Glutamatergic neuron (in vitro differentiated cells): ENCODE data around the gene ARL15. TPM values are rescaled to one million over a fixed set of nuclear protein-coding genes. Genes with fewer than 3 reads are reported as not detected.
A peak's percentile ranks its signal among the peaks of the same experiment; 100 is the strongest.

Experiments
- DNase-seq: peaks from one replicate; pipeline ENCODE4 v3.0.0; 2022
- H3K27ac Mint-ChIP-seq: one replicate; pipeline ENCODE4 v1.8.0; 2020; ENCODE audit warnings: mild to moderate bottlenecking, mixed read lengths, inconsistent platforms; ENCODE audit not compliant: unreplicated experiment
- H3K27me3 Mint-ChIP-seq: one replicate; pipeline ENCODE4 v1.8.0; 2020; ENCODE audit warnings: mild to moderate bottlenecking, moderate library complexity, mixed read lengths, inconsistent platforms; ENCODE audit not compliant: unreplicated experiment
- H3K36me3 Mint-ChIP-seq: one replicate; pipeline ENCODE4 v1.8.0; 2020; ENCODE audit warnings: mild to moderate bottlenecking, mixed read lengths, inconsistent platforms; ENCODE audit not compliant: unreplicated experiment
- H3K4me1 Mint-ChIP-seq: one replicate; pipeline ENCODE4 v1.8.0; 2020; ENCODE audit warnings: mild to moderate bottlenecking, low read depth, mixed read lengths, inconsistent platforms; ENCODE audit not compliant: unreplicated experiment
- H3K4me3 Mint-ChIP-seq: one replicate; pipeline ENCODE4 v1.8.0; 2020; ENCODE audit warnings: mild to moderate bottlenecking, mixed read lengths, inconsistent platforms; ENCODE audit not compliant: unreplicated experiment
- H3K9me3 Mint-ChIP-seq: one replicate; pipeline ENCODE4 v1.8.0; 2020; ENCODE audit warnings: mild to moderate bottlenecking, moderate library complexity, mixed read lengths, inconsistent platforms; ENCODE audit not compliant: unreplicated experiment
- total RNA-seq: library from RNA; stranded (reverse); fragmentation: NEBNext Ultra II Directional; extraction: Animal tissue kit (Norgen Biotek cat#: 25700); gene quantifications from one replicate; pipeline ENCODE4 v1.2.1, GENCODE V29; 2021; ENCODE audit not compliant: unreplicated experiment
- TF ChIP-seq, protein P1 (sequence below): fragments of 200-600 bp; sonication (generic); IDR thresholded peaks from one replicate; pipeline ENCODE4 v1.5.0; 2021; ENCODE audit not compliant: partially characterized antibody, unreplicated experiment

The ARL15 gene
- total RNA-seq, 1 donor from 2014 or later: 37.4 TPM

DNA sequence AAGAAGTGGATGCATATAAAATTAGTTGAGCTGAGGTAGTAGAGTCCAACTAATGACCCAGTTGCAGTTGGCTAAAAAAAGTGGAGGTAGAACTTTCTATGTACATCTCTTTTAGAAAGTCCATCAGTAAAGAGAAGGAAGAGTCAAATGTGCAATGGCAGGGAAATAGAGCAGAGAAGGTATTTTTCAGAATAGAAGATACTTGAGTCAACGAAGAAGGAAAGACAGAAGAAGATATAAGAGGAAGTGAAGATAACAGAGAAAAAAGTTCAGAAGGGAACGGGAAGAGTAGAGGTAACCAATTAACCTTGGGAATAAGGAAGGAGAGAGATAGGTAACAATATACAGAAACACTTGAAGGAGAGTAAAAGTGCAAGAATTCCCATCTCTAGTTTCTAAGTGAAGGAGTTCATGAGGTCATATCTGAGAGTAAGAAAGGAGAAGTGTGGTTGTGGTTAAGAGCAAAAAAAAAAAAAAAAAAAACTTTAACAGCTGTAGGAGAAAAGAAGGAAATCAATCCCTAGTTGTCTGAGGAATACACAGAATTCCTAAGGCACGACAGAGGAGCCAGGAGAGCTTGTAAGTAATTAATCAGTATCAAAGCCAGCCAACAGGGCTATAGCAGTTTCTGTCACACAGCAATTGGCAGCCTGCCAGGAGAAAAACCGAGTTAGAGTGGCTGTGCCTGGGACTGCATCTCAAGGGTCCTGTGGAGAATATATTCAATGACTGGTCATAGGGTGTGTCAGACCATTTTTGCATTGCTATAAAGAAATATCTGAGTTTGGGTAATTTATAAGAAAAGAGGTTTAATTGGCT, 61.0 kb downstream of the ARL15 start:
- TF ChIP-seq, protein P1, sequence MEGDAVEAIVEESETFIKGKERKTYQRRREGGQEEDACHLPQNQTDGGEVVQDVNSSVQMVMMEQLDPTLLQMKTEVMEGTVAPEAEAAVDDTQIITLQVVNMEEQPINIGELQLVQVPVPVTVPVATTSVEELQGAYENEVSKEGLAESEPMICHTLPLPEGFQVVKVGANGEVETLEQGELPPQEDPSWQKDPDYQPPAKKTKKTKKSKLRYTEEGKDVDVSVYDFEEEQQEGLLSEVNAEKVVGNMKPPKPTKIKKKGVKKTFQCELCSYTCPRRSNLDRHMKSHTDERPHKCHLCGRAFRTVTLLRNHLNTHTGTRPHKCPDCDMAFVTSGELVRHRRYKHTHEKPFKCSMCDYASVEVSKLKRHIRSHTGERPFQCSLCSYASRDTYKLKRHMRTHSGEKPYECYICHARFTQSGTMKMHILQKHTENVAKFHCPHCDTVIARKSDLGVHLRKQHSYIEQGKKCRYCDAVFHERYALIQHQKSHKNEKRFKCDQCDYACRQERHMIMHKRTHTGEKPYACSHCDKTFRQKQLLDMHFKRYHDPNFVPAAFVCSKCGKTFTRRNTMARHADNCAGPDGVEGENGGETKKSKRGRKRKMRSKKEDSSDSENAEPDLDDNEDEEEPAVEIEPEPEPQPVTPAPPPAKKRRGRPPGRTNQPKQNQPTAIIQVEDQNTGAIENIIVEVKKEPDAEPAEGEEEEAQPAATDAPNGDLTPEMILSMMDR: no peak

DNA sequence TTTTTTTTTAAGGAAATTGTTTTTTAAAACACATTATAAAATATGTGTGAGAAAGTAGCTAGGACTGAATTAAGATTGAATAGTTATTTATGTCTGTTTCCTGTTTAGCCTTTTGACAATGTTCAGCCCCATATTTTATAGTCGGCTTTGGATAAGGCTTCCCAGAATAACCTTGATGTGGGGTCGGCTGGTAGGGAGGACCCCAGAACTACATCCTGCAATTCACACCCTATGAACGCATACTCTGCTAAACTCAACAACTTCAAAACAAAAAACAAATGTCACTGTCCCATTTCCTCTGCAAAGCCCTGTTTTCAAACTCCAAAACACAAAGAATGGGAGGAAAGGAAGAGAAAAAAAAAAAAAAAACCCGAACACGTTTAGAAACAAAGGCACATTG, 63.1 kb downstream of the ARL15 start:
- no peak for DNase-seq
- H3K27ac Mint-ChIP-seq: no peak overlapping the region

More for the DNA sequence above, 61.0 kb downstream of the ARL15 start:
- no peak overlapping the region for H3K4me3 Mint-ChIP-seq
- peak; percentile 39 for DNase-seq
- no peaks in the 10 kb centered on the region for H3K27me3 Mint-ChIP-seq
- no peaks in the 10 kb centered on the region for H3K4me1 Mint-ChIP-seq
- H3K36me3 Mint-ChIP-seq: no peaks in the 10 kb centered on the region
- H3K9me3 Mint-ChIP-seq: no peaks in the 10 kb centered on the region
- H3K27ac Mint-ChIP-seq: no peak overlapping the region

DNA sequence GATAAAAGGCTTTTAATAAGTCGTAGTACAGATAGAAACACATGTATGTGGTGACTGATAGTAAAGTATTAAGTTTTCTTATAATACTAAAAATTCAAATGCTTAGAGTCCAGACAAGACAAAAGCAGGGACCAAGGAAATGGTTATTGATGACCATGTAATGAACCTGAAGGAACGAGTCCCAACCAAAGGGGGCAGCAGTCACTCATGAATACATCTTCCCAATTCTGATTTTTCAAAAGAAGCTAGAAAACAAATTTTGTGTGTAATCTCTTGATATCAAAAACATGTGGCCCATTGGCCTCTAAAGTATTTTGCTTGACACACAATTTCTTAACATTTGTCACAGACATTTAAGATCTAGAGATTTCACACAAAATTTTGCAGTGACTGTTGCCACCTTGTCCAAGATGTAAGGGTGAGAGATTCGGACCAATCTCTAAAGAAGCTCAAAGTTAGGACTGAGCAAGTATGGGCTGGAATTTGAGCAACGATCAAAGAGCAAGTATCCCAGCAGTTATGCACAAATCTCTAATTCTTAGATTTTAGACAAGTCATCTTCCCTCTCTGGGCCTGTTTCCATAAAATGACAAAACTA, 66.8 kb downstream of the ARL15 start:
- TF ChIP-seq, protein P1: peak; percentile 81
- Mint-ChIP-seq H3K27ac (no peak overlapping the region), H3K36me3 (no peaks in the 10 kb centered on the region), H3K4me1 (no peaks in the 10 kb centered on the region), H3K9me3 (no peaks in the 10 kb centered on the region), H3K27me3 (no peaks in the 10 kb centered on the region), H3K4me3 (no peak overlapping the region)
- DNase-seq: peak; percentile 49

More for the DNA sequence above, 63.1 kb downstream of the ARL15 start:
- H3K36me3 Mint-ChIP-seq: no peaks in the 10 kb centered on the region
- H3K4me3 Mint-ChIP-seq: no peak overlapping the region
- TF ChIP-seq, protein P1: no peak
- H3K9me3 Mint-ChIP-seq: no peaks in the 10 kb centered on the region
- no peaks in the 10 kb centered on the region for H3K4me1 Mint-ChIP-seq
- no peaks in the 10 kb centered on the region for H3K27me3 Mint-ChIP-seq

DNA sequence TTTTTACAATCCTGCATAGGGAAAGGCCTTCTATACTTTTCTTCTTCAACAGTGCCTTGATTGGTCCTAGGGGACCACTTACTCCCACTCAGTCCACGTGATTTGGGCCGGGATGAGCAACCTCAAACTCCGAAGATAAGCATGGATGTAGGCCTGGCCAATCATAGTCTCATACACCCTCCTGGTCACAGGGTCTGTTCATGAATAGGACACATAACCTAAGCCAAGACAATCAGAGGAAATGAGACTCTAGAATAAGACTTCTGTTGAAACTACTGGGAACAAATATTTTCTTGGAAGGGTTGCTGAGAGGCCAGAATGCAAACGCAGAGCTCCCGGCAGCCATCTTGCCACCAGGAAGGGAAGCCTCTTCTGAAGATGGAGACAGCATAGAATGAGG, 68.1 kb downstream of the ARL15 start:
- Mint-ChIP-seq H3K36me3 (no peaks in the 10 kb centered on the region), H3K9me3 (no peaks in the 10 kb centered on the region), H3K4me1 (no peaks in the 10 kb centered on the region), H3K4me3 (no peak overlapping the region), H3K27ac (no peak overlapping the region), H3K27me3 (no peaks in the 10 kb centered on the region)
- TF ChIP-seq, protein P1: no peak
- no peak for DNase-seq
